HEK293T (cell line): Measurements from ENCODE around the gene BID.

Source experiments
- CTCF ChIA-PET: fragments of 350-600 bp; formaldehyde crosslinking; extraction: SDS; loops from one replicate; lab custom pipeline; 2021; ENCODE audit warnings: antibody characterized with exemption, inconsistent platforms; lab: Yijun Ruan, JAX
- POLR2A ChIA-PET: fragments of 350-600 bp; formaldehyde crosslinking; extraction: SDS; loops from one replicate; lab custom pipeline; 2020; ENCODE audit warnings: antibody characterized with exemption, inconsistent platforms; lab: Yijun Ruan, JAX
- DNase-seq: peaks from one replicate; pipeline ENCODE4 v3.0.0; 2012; ENCODE audit warnings: mixed read lengths; ENCODE audit errors: extremely low spot score
- ARNT ChIP-seq: fragments of 450-650 bp; IDR thresholded peaks from 2 replicates; pipeline ENCODE4 v1.6.1; 2017; ENCODE audit warnings: mild to moderate bottlenecking
- BHLHE40 ChIP-seq: fragments of 450-650 bp; IDR thresholded peaks from 2 replicates; pipeline ENCODE4 v1.6.1; 2016; ENCODE audit warnings: mild to moderate bottlenecking, moderate library complexity, borderline replicate concordance
- CTBP1 ChIP-seq: fragments of 450-650 bp; IDR thresholded peaks from 2 replicates; pipeline ENCODE4 v1.6.1; 2016; ENCODE audit warnings: borderline replicate concordance
- ELF4 ChIP-seq: fragments of 450-650 bp; IDR thresholded peaks from 2 replicates; pipeline ENCODE4 v1.6.1; 2017; ENCODE audit warnings: antibody characterized with exemption
- FOXA1 ChIP-seq: fragments of 450-650 bp; IDR thresholded peaks from 2 replicates; pipeline ENCODE4 v1.6.1; 2016; ENCODE audit warnings: mild to moderate bottlenecking
- FOXK2 ChIP-seq: fragments of 450-650 bp; IDR thresholded peaks from 2 replicates; pipeline ENCODE4 v1.6.1; 2016; ENCODE audit warnings: mild to moderate bottlenecking
- FOXM1 ChIP-seq: fragments of 450-650 bp; IDR thresholded peaks from 2 replicates; pipeline ENCODE4 v1.6.1; 2017; ENCODE audit warnings: mild to moderate bottlenecking, borderline replicate concordance
- HDGF ChIP-seq: fragments of 450-650 bp; IDR thresholded peaks from 2 replicates; pipeline ENCODE4 v1.6.1; 2017; ENCODE audit warnings: antibody characterized with exemption, borderline replicate concordance
- L3MBTL2 ChIP-seq: fragments of 450-650 bp; conservative IDR thresholded peaks from 2 replicates; pipeline ENCODE4 v1.6.1; 2016; ENCODE audit warnings: mild to moderate bottlenecking
- LEF1 ChIP-seq: fragments of 450-650 bp; IDR thresholded peaks from 2 replicates; pipeline ENCODE4 v1.6.1; 2017; ENCODE audit warnings: mild to moderate bottlenecking, borderline replicate concordance
- NFRKB ChIP-seq: fragments of 450-650 bp; IDR thresholded peaks from 2 replicates; pipeline ENCODE4 v1.6.1; 2016; ENCODE audit warnings: mild to moderate bottlenecking, moderate library complexity
- SP1 ChIP-seq: fragments of 450-650 bp; IDR thresholded peaks from 2 replicates; pipeline ENCODE4 v1.6.1; 2017
- SUZ12 ChIP-seq: fragments of 450-650 bp; IDR thresholded peaks from 2 replicates; pipeline ENCODE4 v1.6.1; 2016; ENCODE audit warnings: mild to moderate bottlenecking
- TARDBP ChIP-seq: fragments of 450-650 bp; IDR thresholded peaks from 2 replicates; pipeline ENCODE4 v1.6.1; 2016
- ZNF384 ChIP-seq: fragments of 450-650 bp; IDR thresholded peaks from 2 replicates; pipeline ENCODE4 v1.6.1; 2016
- TF ChIP-seq, protein P1 (sequence below): fragments of 450-650 bp; IDR thresholded peaks from 2 replicates; pipeline ENCODE4 v1.6.1; 2016

Gene BID

DNA sequence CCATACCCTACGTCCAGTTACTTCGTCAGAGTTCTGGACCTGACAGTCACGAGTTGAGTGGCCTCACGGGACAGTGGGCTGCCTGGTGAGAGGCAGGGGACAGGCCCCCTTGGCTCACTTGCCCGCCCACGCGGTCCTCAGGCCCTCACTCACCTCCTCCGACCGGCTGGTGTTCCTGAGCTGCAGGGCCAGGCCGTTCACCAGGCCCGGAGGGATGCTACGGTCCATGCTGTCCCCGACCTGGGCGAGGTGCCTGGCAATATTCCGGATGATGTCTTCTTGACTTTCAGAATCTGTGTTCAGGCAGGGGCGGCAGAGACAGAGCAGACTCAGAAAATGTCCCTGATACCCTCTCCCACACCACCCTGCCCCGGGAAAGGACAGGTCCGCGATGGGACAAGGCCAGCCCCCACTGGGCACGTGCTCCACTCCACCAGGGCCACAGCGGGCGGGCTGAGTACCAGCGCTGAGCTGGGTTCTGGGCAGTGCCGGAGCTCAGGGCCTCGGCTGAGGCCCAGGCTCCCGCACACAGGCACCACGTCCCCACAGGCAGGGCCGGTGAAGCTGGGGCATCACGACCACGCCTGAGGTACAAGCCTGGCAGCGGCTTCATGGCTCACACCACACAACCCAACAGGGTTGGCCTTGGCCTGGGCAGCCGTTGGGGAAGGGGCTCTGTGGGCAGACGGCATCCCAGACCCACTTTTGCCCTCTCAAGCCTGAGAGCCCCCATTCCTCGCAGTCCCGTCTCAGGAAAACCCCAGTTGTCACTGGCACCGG lies 34.9 kb downstream of the BID start:
- CTCF ChIA-PET: interaction anchor here (1.0 to 1.9 kb wide), 2 partner anchors 46 to 337 kb away, joined by 3 to 5 read pairs; no protein-coding TSS in a partner anchor
- TF ChIP-seq NFRKB: no peak
- no peak for TF ChIP-seq FOXM1
- no peak for TF ChIP-seq ZNF384
- no peak for TF ChIP-seq BHLHE40
- no peak for TF ChIP-seq TARDBP
- TF ChIP-seq CTBP1: no peak
- no peak for TF ChIP-seq HDGF
- no peak for TF ChIP-seq FOXA1
- no peak for TF ChIP-seq LEF1
- TF ChIP-seq SP1: no peak
- TF ChIP-seq, protein P1, sequence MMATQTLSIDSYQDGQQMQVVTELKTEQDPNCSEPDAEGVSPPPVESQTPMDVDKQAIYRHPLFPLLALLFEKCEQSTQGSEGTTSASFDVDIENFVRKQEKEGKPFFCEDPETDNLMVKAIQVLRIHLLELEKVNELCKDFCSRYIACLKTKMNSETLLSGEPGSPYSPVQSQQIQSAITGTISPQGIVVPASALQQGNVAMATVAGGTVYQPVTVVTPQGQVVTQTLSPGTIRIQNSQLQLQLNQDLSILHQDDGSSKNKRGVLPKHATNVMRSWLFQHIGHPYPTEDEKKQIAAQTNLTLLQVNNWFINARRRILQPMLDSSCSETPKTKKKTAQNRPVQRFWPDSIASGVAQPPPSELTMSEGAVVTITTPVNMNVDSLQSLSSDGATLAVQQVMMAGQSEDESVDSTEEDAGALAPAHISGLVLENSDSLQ: no peak
- no peak for TF ChIP-seq SUZ12
- TF ChIP-seq ARNT: no peak
- TF ChIP-seq ELF4: no peak
- TF ChIP-seq L3MBTL2: no peak
- POLR2A ChIA-PET: no interaction called here
- no peak for DNase-seq

DNA sequence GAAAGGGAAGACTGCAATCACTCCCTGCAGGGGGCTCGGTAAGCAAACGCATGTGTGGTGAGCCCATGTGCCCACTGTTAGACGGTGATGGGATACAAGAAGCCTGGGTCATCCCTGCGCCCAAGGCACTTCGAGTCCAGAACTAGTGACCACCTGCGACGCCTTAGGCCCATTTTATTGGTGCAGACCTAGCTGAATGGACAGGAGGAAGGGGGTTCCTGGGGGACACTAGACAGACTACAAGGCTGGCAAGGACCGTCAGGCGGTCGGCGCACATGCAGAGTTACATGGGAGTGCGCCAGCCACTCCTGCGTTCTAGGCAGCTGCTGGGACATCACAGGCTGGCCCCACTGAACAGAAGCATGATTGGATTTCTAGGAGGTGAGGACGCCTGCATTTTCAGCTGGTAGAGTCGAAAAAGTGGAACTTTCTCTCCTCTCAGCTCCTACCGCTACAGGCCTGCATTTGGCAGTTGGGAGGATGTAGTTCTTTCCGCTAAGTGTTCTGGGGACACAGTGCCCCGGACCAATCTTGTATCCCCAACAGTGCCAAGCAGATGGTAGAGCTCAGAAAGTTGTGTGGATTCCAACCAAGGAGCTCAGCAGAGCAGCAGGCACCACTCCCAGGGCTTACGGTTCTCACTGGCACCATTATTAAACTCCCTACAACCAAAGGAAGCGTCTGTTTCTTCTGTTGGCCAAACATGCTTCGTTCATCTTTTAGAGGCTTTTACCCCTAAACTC lies 35.7 kb downstream of the BID start:
- DNase-seq: no peak
- ChIA-PET POLR2A (no interaction called here), CTCF (interaction anchor here (1.9 kb wide), 1 partner anchor 47 kb away, joined by 5 read pairs; no protein-coding TSS in a partner anchor)
- TF ChIP-seq, protein P1: no peak
- TF ChIP-seq TARDBP (no peak), FOXA1 (no peak), ZNF384 (no peak), NFRKB (no peak), L3MBTL2 (no peak), FOXK2 (no peak), ARNT (no peak), CTBP1 (no peak)

DNA sequence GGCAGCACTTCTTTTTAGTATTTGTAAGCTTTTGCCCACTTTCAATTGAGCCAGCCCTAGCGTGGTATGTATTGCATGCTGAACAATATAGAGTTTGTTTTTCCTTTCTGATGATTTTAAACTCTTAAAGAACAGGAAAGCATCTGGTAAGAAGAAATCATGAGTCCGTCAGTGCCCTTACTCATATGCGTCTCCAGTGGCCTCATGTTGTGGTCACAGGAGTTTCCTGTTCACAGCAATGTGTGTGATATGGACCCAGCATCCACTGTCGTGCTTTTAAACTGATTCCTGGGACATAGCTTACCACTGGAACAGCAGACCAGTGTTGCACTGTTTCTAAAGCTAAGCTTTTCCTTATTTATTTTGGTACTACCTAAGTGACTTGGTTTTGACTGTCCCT lies 40.1 kb downstream of the BID start:
- no peak for TF ChIP-seq ZNF384
- TF ChIP-seq, protein P1: no peak
- TF ChIP-seq CTBP1: no peak
- TF ChIP-seq TARDBP: no peak
- TF ChIP-seq FOXK2: no peak
- TF ChIP-seq NFRKB: no peak
- no peak for TF ChIP-seq ARNT
- no peak for TF ChIP-seq SP1
- no peak for TF ChIP-seq FOXA1
- TF ChIP-seq ELF4: no peak
- TF ChIP-seq L3MBTL2: no peak
- no peak for TF ChIP-seq LEF1
- no peak for TF ChIP-seq SUZ12
- TF ChIP-seq HDGF: no peak
- no peak for TF ChIP-seq FOXM1
- CTCF ChIA-PET: interaction anchor here (0.7 to 1.2 kb wide), 3 partner anchors 8 to 563 kb away, joined by 3 read pairs; no protein-coding TSS in a partner anchor
- POLR2A ChIA-PET: interaction anchor here (1.2 kb wide), 1 partner anchor 344 kb away, joined by 3 read pairs; the partner anchor contains the start of gene PEX26
- DNase-seq: no peak

DNA sequence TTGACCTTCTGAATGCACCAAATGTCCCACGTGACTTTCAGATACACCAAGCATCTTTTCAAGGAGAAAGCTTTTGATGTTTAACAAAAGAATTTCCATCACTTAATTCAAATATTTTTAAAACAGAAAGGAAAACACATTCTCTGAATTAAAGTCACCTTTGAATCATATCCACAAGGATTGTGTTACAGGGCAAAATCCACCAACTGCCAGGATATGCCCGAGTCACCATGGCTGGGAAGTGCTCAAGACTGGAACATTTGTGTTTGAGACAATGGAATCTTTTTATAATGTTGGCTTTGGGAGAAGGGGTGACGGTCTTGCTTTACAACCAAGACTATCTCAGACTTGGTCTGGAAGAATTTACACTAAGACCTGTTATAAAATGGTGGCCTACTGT lies 40.8 kb downstream of the BID start:
- CTCF ChIA-PET: interaction anchor here (0.7 kb wide), 1 partner anchor 16 kb away, joined by 3 read pairs; no protein-coding TSS in a partner anchor
- POLR2A ChIA-PET: no interaction called here
- no peak for DNase-seq
- TF ChIP-seq HDGF (no peak), ZNF384 (no peak), BHLHE40 (no peak), ELF4 (no peak), L3MBTL2 (no peak), LEF1 (no peak), TARDBP (no peak), FOXA1 (no peak)

DNA sequence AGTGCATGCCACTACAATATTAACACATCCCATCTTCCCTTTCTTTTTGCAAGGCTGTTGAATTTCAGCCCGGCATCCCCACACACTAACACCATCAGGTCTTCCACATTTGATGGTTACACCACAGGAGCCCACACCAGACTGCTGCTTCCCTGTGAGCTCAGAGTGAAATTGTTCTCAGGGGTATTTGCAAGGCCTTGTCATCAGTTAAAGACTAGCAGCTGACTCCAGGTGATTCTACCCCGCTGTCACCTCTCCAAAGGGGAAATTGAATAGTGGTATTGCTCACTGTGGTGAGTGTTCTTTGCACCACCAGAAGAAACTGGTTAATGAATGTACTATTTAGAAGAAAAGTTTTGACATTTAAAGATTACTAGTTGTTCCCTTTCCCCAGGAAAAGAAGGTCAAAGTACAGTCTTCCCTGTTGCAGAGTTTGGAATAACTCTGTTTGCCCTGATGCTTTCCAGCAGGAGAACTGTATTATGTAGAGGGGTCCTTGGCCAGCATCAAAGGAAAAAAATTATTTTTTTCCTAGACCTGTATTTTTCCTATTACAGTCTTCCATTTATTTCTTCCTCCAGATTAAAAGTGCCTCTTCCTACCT lies 41.9 kb downstream of the BID start:
- no peak for TF ChIP-seq ELF4
- no peak for TF ChIP-seq BHLHE40
- no peak for TF ChIP-seq HDGF
- no peak for TF ChIP-seq CTBP1
- TF ChIP-seq FOXK2: no peak
- CTCF ChIA-PET: no interaction called here

More for the DNA sequence above, 41.9 kb downstream of the BID start:
- POLR2A ChIA-PET: no interaction called here
- no peak for DNase-seq
